HG03280 (cell line): ENCODE results near the gene ZNF488.

Experiments
- ATAC-seq: cut with Tn5 transposase; IDR thresholded peaks from one replicate; pipeline ENCODE4 v1.9.1; 2021; ENCODE audit warnings: mild to moderate bottlenecking, moderate library complexity; ENCODE audit not compliant: unreplicated experiment

Gene ZNF488

DNA sequence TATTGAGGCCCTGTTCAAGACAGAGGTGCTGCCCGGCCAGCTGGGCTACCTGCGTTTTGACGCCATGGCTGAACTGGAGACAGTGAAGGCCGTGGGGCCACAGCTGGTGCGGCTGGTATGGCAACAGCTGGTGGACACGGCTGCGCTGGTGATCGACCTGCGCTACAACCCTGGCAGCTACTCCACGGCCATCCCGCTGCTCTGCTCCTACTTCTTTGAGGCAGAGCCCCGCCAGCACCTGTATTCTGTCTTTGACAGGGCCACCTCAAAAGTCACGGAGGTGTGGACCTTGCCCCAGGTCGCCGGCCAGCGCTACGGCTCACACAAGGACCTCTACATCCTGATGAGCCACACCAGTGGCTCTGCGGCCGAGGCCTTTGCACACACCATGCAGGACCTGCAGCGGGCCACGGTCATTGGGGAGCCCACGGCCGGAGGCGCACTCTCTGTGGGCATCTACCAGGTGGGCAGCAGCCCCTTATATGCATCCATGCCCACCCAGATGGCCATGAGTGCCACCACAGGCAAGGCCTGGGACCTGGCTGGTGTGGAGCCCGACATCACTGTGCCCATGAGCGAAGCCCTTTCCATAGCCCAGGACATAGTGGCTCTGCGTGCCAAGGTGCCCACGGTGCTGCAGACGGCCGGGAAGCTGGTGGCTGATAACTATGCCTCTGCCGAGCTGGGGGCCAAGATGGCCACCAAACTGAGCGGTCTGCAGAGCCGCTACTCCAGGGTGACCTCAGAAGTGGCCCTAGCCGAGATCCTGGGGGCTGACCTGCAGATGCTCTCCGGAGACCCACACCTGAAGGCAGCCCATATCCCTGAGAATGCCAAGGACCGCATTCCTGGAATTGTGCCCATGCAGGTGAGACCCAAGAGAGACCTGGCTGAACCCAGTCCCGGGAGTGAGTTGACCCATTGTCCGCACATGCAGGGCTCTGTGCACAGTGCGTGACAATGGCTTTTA is 33.1 kb downstream of the ZNF488 start:
- ATAC-seq, result no peak

DNA sequence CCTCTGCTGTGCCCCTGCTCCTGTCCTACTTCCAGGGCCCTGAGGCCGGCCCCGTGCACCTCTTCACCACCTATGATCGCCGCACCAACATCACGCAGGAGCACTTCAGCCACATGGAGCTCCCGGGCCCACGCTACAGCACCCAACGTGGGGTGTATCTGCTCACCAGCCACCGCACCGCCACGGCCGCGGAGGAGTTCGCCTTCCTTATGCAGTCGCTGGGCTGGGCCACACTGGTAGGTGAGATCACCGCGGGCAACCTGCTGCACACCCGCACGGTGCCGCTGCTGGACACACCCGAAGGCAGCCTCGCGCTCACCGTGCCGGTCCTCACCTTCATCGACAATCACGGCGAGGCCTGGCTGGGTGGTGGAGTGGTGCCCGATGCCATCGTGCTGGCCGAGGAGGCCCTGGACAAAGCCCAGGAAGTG is 34.1 kb downstream of the ZNF488 start:
- no peak for ATAC-seq

DNA sequence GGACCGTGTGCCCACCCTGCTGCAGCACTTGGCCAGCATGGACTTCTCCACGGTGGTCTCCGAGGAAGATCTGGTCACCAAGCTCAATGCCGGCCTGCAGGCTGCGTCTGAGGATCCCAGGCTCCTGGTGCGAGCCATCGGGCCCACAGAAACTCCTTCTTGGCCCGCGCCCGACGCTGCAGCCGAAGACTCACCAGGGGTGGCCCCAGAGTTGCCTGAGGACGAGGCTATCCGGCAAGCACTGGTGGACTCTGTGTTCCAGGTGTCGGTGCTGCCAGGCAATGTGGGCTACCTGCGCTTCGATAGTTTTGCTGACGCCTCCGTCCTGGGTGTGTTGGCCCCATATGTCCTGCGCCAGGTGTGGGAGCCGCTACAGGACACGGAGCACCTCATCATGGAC is 34.6 kb downstream of the ZNF488 start:
- ATAC-seq, result no peak

DNA sequence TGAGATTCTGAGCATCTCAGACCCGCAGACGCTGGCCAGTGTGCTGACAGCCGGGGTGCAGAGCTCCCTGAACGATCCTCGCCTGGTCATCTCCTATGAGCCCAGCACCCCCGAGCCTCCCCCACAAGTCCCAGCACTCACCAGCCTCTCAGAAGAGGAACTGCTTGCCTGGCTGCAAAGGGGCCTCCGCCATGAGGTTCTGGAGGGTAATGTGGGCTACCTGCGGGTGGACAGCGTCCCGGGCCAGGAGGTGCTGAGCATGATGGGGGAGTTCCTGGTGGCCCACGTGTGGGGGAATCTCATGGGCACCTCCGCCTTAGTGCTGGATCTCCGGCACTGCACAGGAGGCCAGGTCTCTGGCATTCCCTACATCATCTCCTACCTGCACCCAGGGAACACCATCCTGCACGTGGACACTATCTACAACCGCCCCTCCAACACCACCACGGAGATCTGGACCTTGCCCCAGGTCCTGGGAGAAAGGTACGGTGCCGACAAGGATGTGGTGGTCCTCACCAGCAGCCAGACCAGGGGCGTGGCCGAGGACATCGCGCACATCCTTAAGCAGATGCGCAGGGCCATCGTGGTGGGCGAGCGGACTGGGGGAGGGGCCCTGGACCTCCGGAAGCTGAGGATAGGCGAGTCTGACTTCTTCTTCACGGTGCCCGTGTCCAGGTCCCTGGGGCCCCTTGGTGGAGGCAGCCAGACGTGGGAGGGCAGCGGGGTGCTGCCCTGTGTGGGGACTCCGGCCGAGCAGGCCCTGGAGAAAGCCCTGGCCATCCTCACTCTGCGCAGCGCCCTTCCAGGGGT is 35.2 kb downstream of the ZNF488 start:
- no peak for ATAC-seq

DNA sequence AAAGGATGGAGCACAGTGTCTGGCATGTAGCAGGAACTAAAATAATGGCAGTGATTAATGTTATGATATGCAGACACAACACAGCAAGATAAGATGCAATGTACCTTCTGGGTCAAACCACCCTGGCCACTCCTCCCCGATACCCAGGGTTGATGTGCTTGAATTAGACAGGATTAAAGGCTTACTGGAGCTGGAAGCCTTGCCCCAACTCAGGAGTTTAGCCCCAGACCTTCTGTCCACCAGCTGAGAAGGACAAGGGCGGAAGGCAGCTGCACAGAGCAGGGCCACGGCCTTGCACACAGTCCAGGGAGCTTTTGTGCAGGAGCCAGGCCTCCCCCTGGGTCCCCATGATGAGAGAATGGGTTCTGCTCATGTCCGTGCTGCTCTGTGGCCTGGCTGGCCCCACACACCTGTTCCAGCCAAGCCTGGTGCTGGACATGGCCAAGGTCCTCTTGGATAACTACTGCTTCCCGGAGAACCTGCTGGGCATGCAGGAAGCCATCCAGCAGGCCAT is 35.9 kb downstream of the ZNF488 start, which contains the start of gene RBP3:
TSS of gene RBP3 (plus strand) at position 226 of the 514 bp plus-strand sequence. CDS start at position 348, 122 bp downstream.
- ATAC-seq, result no peak

DNA sequence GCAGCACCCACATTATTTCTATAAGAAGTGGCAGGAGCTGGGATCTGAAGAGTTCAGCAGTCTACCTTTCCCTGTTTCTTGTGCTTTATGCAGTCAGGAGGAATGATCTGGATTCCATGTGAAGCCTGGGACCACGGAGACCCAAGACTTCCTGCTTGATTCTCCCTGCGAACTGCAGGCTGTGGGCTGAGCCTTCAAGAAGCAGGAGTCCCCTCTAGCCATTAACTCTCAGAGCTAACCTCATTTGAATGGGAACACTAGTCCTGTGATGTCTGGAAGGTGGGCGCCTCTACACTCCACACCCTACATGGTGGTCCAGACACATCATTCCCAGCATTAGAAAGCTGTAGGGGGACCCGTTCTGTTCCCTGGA is 36.8 kb downstream of the ZNF488 start:
- ATAC-seq, result no peak

DNA sequence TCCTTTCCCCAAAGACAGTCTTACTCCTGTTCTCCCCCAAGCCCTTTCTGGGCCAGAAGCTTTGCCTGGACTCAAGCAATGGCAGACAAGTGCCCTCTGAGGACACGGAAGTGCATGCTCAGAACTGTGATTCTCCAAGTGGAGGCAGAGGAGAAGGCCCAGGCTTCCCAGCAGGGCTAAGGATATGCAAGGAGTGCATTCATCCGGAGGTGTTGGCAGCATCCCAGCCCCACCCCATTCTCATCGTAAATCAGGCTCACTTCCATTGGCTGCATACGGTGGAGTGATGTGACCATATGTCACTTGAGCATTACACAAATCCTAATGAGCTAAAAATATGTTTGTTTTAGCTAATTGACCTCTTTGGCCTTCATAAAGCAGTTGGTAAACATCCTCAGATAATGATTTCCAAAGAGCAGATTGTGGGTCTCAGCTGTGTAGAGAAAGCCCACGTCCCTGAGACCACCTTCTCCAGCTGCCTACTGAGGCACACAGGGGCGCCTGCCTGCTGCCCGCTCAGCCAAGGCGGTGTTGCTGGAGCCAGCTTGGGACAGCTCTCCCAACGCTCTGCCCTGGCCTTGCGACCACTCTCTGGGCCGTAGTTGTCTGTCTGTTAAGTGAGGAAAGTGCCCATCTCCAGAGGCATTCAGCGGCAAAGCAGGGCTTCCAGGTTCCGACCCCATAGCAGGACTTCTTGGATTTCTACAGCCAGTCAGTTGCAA is 37.4 kb downstream of the ZNF488 start:
- no peak for ATAC-seq

DNA sequence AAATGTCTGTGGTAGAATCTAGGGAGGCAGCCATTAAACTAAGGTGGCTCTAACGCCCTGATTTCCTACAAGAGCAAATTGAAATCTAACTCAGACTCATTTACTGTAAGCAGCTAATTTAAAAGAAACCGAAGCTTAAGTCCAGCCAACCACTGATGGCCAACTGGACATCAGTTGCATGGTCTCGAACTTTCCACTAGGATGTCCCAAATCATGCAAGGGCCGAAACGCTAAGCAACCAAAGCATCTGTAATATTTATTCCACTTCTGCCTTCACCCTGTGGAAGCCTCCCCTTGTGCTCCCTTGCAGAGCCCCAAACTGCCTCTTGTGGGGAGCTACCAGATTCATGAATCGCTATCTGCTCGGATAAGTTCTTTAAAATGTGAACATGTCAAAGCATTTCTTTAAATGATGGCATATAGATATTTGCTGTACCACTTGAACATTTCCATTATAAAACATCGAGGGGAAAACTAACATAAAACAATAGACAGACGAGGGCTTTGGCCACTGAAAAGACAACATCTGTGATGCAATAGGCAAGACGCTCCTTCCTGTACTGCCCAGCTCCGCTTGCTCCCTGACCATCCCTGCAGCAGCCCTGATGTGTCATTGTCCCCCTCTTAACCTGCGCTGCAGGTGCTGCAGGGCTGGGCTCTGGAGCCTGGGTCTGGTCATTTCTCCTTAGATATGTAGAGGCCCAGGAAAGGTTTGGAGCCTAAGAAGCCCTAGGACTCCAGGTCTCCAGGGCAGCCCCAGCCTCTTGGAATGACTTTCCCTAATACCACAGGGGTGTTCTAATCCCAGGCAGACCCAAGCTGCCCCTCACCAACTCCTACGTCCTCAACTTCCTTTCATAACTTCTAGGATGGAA is 38.9 kb downstream of the ZNF488 start:
- no peak for ATAC-seq

DNA sequence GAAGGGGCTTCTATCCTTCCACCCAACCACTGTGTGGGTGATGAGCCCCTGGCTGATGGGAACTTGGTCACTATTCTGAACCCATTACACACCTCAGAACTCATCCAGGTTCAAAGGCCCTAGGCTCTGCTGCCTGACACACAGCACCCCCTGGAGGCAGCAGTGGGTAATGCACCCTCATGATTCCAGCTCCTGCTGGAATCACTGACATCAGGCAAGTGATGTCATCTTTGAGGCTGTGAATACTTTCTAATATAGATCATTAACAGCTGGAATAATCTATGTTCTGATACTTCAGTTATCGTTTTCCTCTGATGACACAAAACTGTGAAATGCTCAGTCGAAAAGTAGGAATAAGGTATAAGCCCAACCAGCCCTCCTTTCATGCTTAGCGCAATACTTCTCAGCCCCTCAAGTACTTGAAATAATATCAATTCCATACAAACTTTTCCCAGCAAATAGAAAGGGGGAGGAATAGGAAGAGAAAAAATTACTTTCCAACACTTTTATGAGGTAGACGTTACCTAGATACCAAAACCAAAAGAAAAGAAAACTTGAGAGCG is 43.4 kb downstream of the ZNF488 start:
- ATAC-seq, result no peak

DNA sequence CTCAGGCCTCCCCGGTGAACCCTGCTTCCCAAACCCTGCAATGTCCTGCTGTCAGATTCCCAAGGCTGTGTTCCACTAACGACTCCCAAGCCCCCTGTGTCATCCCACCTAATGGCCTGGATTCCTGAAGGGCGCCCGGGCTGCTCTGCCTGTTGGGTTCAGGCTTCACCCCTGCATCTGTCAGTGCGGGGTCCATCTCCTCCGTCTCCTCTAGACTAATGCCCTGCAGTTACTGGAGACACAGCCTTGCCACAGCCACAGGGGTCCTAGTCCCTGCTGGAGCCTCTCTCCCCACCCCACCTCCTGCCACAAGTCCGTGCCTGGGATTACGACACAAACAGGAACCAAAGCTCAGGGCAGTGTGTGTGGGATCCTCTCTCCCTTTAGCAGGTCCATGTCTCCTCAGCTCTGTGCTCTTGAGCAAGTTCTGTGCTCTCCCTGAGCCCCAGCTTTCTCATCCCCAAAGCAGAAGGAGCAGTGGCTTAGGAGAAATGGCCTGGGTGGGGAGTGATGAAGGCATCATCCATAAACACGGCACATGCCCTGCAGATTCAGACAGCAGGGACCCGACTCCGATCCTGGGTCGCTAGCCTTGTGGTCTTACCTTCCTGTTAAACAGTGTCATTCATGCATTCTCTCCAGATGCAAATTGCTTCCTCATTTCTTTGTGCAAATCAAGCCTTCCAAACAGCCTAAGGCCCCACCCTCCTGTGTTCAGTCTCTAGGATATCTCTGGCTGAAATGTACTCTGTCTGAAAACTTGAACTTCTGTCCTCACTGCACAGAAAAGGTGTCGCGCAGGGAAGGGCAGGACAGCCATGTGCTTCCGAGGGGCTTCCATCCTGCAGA is 44.1 kb downstream of the ZNF488 start:
- ATAC-seq, result no peak

DNA sequence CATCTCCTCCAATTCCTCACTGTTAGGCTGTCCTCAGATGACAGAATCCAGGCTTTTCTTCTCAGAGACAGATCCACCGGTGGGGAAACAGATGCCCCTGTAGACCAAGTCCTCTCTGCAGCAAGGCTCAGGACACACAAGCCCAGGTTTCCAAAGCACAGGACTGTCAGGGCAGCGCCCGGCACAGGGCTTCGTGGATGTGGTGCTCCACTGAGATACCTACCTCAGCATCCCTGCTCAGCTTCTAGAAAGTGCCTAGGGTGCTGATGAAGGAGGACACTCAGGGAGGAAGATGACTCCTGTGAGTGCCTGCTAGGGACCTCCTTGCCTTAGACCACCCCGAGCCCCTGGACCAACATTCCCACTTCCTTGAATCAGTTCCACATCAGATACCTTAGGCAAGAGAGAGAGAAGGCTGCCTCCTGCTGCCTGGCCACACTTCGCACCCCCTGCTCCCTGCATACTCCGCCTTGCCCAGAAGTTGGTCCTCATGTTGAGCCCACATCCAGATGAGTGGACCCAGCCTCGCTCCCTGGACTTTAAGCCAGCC is 44.8 kb downstream of the ZNF488 start:
- no peak for ATAC-seq

DNA sequence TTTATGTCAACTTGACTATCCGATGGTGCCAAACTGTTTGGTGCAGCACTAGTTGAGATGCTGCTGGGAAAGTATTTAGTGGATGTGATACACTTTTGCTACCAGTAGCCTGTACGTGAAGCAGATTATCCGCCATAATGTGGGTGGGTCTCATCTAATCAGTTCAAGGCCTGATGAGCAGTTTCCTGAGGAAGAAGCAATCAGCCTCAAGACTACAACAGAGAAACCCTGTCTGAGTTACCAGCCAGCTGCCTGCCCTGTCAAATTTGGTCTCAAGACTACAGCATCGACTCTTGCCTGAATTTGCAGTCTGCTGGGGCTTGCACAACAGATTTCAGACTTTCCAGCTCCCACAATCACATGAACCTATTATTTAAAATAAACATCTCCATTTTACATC is 46.8 kb downstream of the ZNF488 start:
- ATAC-seq, result no peak

DNA sequence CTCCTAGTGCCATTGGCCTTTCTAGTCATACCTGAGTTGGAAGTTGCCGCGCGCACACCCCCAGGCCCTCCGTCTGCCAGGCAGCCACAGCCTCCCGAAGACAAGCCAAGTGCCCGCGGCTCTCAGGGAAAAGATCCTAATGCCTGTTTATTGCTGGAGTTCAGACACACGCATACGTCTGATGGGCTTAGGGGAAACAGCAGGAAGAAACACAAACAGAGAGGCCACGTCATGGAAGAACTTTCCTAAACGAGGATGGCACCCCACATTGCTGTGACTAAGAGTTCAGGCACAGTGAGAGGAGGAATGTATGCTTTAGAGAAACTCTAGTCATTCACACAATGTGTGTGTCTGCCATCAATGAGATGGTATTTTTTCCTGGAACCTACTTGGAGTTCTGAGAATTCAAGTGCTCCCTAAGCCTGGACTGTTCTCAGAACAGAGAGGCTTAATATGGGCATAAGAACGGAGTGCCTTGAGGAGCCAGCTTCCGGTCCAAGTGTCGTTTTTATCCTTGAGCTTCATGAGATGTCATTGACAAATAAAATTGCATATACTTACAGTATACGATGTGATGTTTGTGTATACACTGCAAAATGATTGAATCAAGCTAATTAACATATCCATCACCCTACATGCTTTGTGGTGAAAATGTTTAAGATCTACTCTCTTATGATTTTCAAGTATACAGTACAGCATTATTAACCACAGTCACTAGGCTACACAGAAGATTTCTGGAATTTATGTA is 47.5 kb downstream of the ZNF488 start:
- ATAC-seq, result no peak

DNA sequence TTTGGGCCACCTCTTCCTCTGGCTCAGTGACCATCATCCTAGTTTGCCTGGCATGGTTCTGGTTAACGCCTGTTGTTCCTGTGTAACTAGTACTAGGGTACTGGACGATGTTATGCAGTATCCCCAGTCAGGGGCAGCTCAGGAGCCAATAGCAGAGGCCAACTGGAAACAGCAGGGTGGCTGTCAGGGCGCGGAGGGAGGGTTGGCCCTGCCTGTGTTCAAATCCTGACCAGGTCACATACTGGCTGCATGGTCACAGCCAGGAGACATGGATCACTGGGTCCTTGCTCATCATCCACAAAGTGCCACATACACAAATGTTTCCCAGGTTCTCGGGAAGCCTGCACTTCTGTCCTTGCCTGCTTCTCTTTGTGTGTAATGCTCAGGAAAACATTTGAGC is 48.2 kb downstream of the ZNF488 start:
- no peak for ATAC-seq

DNA sequence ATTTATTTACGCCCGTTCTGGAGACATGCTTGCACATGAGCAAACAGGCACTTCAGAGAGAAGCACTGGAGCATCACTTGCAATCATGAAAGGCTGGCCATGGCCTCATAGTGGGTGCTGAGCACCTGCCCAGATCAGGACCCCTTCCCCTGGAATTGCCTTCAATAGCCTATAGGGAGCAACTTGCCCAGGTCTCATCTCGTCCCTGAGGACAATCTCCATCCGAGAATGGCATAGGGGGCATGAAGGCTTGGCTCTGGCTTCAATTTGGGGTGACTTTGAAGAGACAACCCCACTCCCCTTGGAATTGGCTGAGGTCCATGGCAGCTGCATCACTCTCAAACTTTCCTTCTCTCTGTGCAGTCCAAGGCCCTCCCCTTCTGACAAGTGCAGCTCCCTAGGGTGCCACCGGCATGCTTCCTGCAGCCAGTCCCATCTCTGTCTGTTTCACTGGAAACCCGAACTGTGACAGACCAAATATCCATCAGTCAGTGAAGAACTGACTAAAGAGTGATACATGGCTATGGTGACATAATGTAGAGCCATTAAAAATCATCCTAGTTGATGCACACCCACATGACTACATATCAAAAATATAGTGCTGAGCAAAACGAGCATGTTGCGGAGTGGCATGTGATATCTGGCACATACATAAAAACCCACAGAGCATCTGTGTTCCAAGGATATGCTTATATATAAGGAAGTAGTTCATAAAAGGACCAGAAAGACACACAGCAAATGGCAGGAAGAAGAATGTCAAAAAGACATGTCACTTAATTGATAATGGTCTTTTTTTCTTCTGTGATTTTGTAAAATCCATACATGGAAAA is 49.4 kb downstream of the ZNF488 start:
- no peak for ATAC-seq

DNA sequence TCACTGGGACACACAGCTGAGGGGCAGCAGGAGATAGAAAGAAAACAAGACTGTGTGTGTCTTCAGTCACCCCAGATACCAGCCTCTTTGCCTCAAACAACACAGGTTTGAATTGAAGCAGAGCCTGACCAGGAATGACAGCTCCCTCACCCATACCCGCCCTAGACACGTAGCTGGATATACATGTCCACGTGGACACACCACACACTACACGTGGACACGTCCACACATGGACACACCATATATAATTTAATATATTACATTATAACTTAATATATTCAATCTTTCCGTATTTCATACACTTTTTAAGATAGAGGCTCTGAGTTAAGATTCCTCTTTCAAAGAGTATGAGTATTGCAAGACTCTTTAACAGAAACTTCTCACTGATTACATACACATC is 50.6 kb downstream of the ZNF488 start:
- ATAC-seq, result no peak

DNA sequence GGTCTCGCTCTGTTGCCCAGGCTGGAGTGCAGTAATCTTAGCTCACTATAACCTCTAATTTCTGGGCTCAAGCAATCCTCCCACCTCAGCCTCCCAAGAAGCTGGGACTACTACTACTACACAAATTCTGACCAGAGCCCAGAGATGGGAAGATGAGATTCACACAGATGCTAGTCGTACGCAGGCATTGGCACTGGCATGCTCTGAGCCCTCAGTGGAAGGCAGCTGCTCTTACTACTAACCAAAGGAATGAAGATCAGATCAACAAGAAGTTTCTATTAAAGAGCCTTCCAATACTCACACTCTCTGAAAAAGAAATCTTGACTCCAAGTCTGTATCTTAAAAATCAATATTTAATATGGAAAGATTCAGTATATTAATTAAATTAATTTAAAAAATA is 51.1 kb downstream of the ZNF488 start:
- ATAC-seq, result no peak
